Panc1 (cell line): ENCODE measurements around the gene ENAH. TPM values are rescaled to one million over a fixed set of nuclear protein-coding genes. Genes with fewer than 3 reads are reported as not detected.

Experiments
- ATAC-seq: fragments of 200-7000 bp; cut with Tn5 transposase; 2 replicates; pipeline ENCODE4 v1.9.1; 2020; ENCODE audit warnings: mild to moderate bottlenecking, moderate library complexity
- BruUV-seq: library from RNA; stranded (reverse); fragments of 400-500 nt; replicated peaks from 2 replicates; lab custom pipeline; 2021; lab: Mats Ljungman, UMichigan
- CTCF ChIA-PET: fragments of 300-600 bp; sonication (Branson Sonifier 250); formaldehyde crosslinking; loops from one replicate; lab custom pipeline; 2022; ENCODE audit warnings: antibody characterized with exemption; lab: Charles Lee
- POLR2A ChIA-PET: fragments of 300-600 bp; sonication (Branson Sonifier 250); formaldehyde crosslinking; loops from one replicate; lab custom pipeline; 2022; ENCODE audit warnings: antibody characterized with exemption; lab: Charles Lee
- DNase-seq: peaks from one replicate; pipeline ENCODE4 v3.0.0-alpha.2; 2010; ENCODE audit warnings: low read depth, low spot score
- H3K27ac ChIP-seq: 2 replicates; pipeline ENCODE4 v1.5.1; 2011; ENCODE audit warnings: mild to moderate bottlenecking, low read length, inconsistent platforms
- H3K27me3 ChIP-seq: fragments of 200-500 bp; sonication (Bioruptor generic); 2 replicates; pipeline ENCODE4 v1.6.0; 2014; ENCODE audit warnings: low read length, inconsistent platforms; ENCODE audit not compliant: control insufficient read depth, insufficient read depth
- H3K36me3 ChIP-seq: fragments of 200-500 bp; sonication (Bioruptor generic); 2 replicates; pipeline ENCODE4 v1.5.1; 2014; ENCODE audit warnings: inconsistent platforms, mild to moderate bottlenecking, low read length, moderate library complexity; ENCODE audit not compliant: control insufficient read depth, insufficient read depth
- H3K4me1 ChIP-seq: 2 replicates; pipeline ENCODE4 v1.5.1; 2011; ENCODE audit warnings: inconsistent platforms, mild to moderate bottlenecking, low read length, moderate library complexity; ENCODE audit not compliant: control insufficient read depth, insufficient read depth
- H3K4me3 ChIP-seq, 2 experiments: 2 replicates each; pipeline ENCODE4 v1.5.1; 2011 to 2012; ENCODE audit warnings: low read depth in 2 of 2, low read length in 2 of 2, mild to moderate bottlenecking in 2 of 2, inconsistent platforms in 1 of 2, moderate library complexity in 1 of 2
- H3K9me3 ChIP-seq: fragments of 200-500 bp; sonication (Bioruptor generic); 2 replicates; pipeline ENCODE4 v1.5.1; 2014; ENCODE audit warnings: low read depth, mild to moderate bottlenecking, inconsistent platforms, low read length, moderate library complexity; ENCODE audit not compliant: control insufficient read depth, insufficient read depth
- CTCF ChIP-seq: fragments of 450-650 bp; IDR thresholded peaks from 2 replicates; pipeline ENCODE4 v1.5.1; 2017; ENCODE audit warnings: mild to moderate bottlenecking
- POLR2AphosphoS5 ChIP-seq: IDR thresholded peaks from 2 replicates; pipeline ENCODE4 v1.6.1; 2012; ENCODE audit warnings: mild to moderate bottlenecking, low read depth, low read length, moderate library complexity
- SIN3A ChIP-seq: IDR thresholded peaks from 2 replicates; pipeline ENCODE4 v1.6.1; 2012; ENCODE audit warnings: low read depth, mild to moderate bottlenecking, low read length, moderate library complexity, borderline replicate concordance; ENCODE audit not compliant: insufficient read depth
- TCF7L2 ChIP-seq: IDR thresholded peaks from 2 replicates; pipeline ENCODE4 v1.6.1; 2011; ENCODE audit warnings: mild to moderate bottlenecking, low read depth, low read length, inconsistent platforms
- in situ Hi-C: cut with HindIII; loops from 2 replicates; pipeline ENCODE4 v1.10.0; 2016; ENCODE audit warnings: low sequenced_read_pairs, low pct_unique_long_range_greater_than_20kb
- intact Hi-C: fragments of 100-400 bp; cut with micrococcal nuclease; formaldehyde crosslinking; loops from one replicate; pipeline ENCODE4 v1.10.0; 2022; ENCODE audit not compliant: unreplicated experiment
- total RNA-seq: library from RNA; stranded (reverse); gene quantifications from one replicate; pipeline ENCODE4 v1.2.1, GENCODE V29; 2021; ENCODE audit not compliant: unreplicated experiment
- TF ChIP-seq, protein P1 (sequence below), 2 experiments: IDR thresholded peaks; 2 replicates each; pipeline ENCODE4 v1.6.1; 2011 to 2012; ENCODE audit warnings: low read depth in 2 of 2, control low read depth in 1 of 2, low read length in 1 of 2, mild to moderate bottlenecking in 1 of 2, moderate library complexity in 1 of 2; ENCODE audit not compliant: insufficient read depth in 1 of 2

The ENAH gene
- total RNA-seq, 1 experiment from 2014 or later: 133 TPM

DNA sequence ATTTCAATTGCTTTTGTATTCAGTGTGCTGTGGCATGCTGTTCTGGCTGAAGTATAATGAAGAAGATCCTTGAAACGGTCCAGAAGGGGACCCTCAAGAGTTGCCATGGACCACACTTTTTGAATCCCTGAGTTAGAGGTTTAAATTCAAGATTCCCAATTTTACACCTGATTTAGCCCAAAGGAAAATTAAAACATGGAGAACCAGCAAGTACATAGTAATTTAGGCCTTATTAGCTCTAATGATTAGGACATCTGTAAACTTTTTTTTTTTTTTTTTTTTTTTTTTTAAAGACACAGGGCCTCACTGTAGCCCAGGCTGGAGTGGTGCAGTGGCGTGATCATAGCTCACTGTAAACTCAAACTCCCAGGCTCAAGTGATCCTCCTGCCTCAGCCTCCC, 107.3 kb downstream of the ENAH start:
- Histone ChIP-seq H3K4me1 (no peaks in the 10 kb centered on the region), H3K36me3 (no peaks in the 10 kb centered on the region; the same call in 1 of the 2 replicates), H3K27ac (no peak overlapping the region), H3K4me3 (no peak overlapping the region), H3K27me3 (no peaks in the 10 kb centered on the region), H3K9me3 (no peaks in the 10 kb centered on the region)
- TF ChIP-seq, protein P1, sequence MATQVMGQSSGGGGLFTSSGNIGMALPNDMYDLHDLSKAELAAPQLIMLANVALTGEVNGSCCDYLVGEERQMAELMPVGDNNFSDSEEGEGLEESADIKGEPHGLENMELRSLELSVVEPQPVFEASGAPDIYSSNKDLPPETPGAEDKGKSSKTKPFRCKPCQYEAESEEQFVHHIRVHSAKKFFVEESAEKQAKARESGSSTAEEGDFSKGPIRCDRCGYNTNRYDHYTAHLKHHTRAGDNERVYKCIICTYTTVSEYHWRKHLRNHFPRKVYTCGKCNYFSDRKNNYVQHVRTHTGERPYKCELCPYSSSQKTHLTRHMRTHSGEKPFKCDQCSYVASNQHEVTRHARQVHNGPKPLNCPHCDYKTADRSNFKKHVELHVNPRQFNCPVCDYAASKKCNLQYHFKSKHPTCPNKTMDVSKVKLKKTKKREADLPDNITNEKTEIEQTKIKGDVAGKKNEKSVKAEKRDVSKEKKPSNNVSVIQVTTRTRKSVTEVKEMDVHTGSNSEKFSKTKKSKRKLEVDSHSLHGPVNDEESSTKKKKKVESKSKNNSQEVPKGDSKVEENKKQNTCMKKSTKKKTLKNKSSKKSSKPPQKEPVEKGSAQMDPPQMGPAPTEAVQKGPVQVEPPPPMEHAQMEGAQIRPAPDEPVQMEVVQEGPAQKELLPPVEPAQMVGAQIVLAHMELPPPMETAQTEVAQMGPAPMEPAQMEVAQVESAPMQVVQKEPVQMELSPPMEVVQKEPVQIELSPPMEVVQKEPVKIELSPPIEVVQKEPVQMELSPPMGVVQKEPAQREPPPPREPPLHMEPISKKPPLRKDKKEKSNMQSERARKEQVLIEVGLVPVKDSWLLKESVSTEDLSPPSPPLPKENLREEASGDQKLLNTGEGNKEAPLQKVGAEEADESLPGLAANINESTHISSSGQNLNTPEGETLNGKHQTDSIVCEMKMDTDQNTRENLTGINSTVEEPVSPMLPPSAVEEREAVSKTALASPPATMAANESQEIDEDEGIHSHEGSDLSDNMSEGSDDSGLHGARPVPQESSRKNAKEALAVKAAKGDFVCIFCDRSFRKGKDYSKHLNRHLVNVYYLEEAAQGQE (IDR thresholded peaks at IDR 0.05; ENCODE audit: insufficient read depth in 1 of 2, low read depth in 2 of 2, low read length in 1 of 2): no peak
- TF ChIP-seq CTCF: no peak
- no peak for TF ChIP-seq POLR2AphosphoS5
- no peak for TF ChIP-seq TCF7L2
- TF ChIP-seq SIN3A: no peak
- BruUV-seq: no TSS peak
- ChIA-PET CTCF (interaction anchor here (0.6 kb wide), 1 partner anchor 227 kb away, joined by 3 read pairs; no protein-coding TSS in a partner anchor), POLR2A (no interaction called here)
- intact Hi-C loops (no loop called here), in situ Hi-C loops (no loop called here)
- ATAC-seq: no peak
- no peak for DNase-seq

DNA sequence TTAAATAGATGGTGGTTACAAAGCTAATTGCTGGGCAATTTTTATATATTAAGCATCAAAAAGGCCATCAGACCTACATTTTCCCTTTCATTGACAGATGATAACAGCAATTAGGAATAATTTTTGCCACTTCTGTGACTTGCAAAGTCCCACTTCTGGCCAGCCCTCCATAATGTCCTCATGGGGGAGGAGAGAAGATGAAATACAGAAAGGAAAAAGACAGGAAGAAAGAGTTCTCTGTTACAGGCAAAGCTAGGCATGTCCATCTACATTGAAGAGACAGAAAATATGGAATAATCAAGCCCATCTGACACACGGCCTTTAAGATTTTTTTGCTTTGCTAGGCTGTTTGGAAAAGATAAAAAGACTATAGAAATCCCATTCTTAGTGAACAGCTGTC, 108.0 kb downstream of the ENAH start:
- CTCF ChIA-PET: no interaction called here
- BruUV-seq: no TSS peak

More for the DNA sequence above, 108.0 kb downstream of the ENAH start:
- intact Hi-C loops: no loop called here
- POLR2A ChIA-PET: no interaction called here
- H3K4me3 ChIP-seq: no peak overlapping the region
- no peaks in the 10 kb centered on the region for H3K4me1 ChIP-seq
- H3K27ac ChIP-seq: no peak overlapping the region
- in situ Hi-C loops: no loop called here
- no peaks in the 10 kb centered on the region for H3K36me3 ChIP-seq
- no peak for ATAC-seq
- H3K9me3 ChIP-seq: no peaks in the 10 kb centered on the region
- H3K27me3 ChIP-seq: no peaks in the 10 kb centered on the region
- TF ChIP-seq POLR2AphosphoS5 (no peak), CTCF (no peak), SIN3A (no peak), TCF7L2 (no peak)
- TF ChIP-seq, protein P1 (IDR thresholded peaks at IDR 0.05; ENCODE audit: insufficient read depth in 1 of 2, low read depth in 2 of 2, low read length in 1 of 2): no peak
- no peak for DNase-seq
